ENCODE measurements around the gene TBC1D1.

TBC1D1 gene

DNA sequence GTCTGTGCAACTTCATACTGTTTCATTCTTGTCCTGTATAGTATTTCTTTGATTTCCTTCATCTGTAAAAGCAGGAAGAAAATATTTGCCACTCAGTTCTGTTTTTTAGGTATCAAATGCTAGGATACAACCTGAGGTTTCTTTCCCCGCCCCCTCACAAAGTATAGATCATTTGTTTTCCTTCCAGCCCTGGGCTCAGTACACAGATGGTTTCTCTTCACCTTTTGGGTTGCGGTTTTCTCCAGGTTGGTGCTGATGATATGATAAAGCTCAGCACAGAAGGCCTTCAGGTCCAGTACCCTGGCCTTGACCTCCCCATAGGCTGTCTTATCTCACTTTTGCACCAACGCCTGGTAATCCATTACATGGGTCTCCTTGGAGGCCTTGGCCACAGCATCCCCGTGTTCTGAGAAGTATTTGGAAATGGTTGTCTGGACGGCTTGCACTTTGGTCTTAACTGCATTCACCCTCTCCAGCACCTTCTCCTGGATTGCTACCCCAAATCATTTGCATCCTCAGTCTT is 104.5 kb downstream of the TBC1D1 start:
- no peak for DNase-seq

DNA sequence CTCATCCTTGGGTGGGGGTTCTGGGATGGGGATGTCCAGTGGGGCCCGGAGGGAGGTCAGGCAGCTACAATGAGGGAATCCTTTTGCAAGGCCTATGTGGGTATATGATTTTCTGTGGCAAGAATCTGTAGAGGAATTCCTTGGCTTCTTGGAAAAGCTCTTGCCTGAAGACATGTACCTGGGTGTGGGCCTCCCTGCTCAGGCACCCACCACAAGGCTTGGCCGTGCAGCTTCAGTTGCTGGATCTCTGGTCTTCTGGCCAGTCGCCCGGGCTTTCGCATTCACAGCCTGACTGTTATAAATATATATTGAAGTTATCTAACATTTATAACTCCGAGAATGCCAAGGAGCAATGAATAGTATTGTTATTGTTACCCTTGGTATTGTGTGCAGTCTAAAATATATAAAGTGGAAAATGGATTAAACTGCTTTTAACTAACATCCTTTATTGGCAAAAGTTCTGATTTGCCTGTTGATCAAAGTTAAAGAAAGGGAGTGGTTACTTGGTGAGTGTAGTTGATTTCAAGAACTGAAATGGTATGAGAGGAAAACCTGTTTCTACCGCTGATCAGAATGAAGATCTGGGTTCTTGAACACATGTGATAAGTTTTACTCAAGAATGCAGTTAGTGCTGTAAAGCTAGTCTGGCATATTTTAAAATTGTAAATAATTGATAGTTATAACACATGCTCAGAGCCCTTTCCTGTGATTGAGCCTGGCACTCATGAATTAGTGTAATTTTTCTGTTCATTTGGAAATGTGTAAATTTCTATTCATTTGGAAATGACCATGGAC is 105.3 kb downstream of the TBC1D1 start:
- no peak for DNase-seq

DNA sequence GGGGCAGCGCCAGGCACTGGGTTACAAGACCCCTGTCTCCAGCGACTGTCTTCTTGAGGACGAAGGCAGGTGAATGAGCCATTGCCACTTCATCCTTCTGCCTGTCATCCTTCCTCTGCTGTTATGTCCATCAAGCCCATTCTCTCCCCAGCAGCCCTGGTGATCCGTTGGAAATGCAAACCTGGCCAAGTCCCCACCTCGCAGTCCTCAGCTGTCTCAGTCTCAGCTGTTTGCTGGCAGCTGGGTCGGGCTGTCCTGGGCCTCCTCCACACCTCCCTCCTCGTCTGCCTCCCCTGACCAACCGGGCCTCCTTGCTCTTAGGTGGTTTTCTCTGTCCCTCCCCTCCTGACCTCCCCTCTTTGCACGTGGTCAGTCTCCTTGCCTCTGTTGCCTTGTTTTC is 107.3 kb downstream of the TBC1D1 start:
- peak; percentile 11 for DNase-seq

GRCh38 chr4:37999000-37999716 is 108.3 kb downstream of the TBC1D1 start:
- DNase-seq: peak; percentile 85

DNA sequence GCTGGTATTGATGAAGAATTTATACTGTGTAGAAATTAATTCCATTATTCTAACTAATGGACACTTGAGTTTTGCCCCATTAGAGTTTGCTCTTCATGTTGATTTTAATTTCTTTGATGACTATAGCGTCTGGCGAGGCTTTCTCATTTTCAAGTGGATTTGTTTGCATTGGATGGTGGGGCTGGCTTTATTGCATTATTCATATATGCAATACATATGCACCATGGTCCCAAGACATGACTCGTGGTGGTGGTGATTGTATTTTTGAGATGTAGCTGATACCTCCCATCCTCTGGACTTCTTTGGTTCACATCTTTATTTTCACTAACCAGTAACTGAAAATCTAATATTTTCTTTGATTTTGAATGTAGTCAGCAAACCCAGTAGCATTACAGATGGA is 109.1 kb downstream of the TBC1D1 start:
- DNase-seq: peak; percentile 23

- DNase-seq: no peak
Measured at GRCh38 chr4:38001927-38002326, 111.0 kb downstream of the TBC1D1 start.

DNA sequence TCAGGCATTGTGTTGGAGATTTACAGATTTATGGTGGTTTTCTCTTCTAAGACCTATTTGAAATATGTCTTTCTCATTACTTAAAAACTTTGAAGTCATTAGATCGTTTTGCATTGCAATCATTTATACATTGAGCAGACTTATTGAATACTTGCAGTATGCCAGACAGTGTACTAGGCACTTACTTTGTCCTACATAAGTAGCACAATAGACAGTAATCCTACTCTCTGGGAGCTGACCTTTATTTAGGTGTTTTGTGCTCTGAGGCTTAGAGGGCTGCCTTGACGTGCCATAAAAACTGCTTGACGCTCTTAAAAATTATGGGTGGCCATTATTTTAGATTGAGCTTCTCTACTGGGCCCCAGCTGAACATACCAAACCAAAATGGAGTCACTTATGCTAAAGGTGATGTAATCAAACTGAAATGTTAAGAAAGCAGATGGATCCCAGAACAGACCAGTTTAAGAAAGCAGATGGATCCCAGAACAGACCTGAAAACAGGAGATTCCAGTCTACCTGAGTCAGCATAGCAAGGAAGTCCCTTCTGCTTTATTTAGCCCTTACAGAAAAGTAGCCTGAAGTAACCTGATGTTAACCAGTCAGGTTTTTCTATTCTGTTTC is 111.7 kb downstream of the TBC1D1 start:
- peak; percentile 52 for DNase-seq

DNA sequence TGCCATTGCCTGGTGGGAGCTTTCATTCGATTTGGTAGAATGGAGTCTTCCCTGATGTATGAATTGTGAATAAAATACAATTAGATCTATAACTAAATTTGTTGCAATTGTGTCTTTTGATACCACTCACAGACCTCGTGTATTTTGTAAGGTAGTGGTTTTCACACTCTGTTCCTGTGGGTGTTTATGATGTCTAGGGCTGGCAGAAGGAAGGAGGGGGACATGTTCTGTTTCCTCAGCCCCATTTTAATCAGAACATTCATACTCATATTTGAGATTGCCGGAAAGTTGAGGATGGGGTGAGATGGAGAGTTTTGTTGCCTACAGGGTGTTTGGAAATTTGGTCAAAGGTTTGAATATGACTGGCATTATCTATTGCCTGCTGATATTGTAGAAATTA is 112.2 kb downstream of the TBC1D1 start:
- DNase-seq: no peak

DNA sequence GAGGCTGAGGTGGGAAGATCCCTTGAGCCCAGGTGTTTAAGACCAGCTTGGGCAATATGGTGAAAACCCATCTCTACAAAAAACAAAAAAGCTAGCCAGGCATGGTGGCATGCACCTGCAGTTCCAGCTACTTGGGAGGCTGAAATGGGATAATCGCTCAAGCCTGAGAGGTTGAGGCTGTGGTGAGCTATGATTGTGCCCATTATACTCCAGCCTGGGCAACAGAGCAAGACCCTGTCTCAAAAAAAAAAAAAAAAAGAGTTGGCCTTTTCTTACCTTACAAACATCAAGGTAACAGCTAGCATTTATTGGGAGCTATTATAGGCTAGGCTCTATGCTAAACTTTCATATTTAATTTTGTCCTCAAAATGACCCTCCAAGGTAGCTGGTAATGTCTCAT is 112.7 kb downstream of the TBC1D1 start:
- DNase-seq: no peak

DNA sequence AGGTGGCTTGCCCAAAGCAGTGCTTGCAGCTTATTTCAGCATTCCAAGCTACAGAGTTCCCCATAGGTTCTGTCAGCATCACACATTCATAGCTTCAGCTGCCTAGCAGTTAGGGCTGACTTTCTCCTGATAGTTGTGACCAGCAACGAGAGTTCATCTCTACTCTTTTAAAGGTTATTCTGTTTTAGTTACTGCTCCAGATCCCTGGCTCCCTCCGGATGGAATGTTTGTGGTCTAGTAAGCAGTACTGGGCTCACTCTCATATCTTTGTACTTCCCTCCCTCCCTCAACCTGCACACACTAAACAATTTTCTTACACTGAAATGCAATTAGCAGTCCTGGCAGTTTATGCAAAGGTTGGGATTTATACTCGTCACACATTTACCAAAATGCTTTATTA is 113.2 kb downstream of the TBC1D1 start:
- DNase-seq: no peak

GRCh38 chr4:38004887-38005286 is 114.0 kb downstream of the TBC1D1 start:
- DNase-seq: no peak

- no peak for DNase-seq
Measured at GRCh38 chr4:38005637-38006036, 114.8 kb downstream of the TBC1D1 start.

DNA sequence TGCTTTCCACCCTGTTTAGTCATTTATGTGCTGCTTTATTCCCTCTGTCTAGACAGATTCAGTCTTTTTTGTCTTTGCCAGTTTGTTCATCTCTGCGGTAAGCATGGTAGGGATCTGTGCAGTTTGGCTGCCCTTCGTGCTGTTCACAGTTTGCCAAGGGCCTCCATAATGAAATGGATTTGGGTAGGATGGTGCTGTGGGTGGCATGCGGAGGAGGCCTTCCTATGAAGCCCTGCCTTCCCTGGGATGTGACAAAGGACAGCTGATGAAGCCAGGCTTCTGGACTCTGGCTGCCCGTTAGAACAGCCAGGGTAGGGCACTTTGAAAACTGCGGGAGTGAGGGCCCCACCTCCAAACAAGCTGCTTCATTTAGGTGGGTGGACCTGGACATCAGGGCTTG is 116.8 kb downstream of the TBC1D1 start:
- no peak for DNase-seq

GRCh38 chr4:38008571-38009021 is 117.7 kb downstream of the TBC1D1 start:
- DNase-seq: peak; percentile 69

- DNase-seq: no peak
Measured at GRCh38 chr4:38009421-38009820, 118.5 kb downstream of the TBC1D1 start.

DNA sequence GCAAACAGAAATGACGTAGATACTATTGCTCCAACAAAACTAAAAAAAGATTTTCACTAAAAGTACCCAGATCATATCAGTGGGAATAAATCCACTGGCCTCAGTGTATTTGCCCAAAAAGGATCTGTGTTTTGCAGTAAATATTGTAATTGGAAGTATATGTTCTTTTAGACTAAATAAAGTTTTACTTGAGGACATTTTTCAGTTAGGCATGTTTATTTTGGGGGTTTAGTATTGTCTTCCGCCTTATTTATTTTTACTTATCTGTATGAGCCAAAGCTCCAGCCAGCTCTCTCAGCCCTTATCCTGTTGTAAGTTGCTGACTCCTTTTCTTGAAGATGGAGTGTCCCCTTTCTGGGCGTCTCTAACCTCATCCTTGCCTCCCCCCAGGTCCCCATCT is 119.1 kb downstream of the TBC1D1 start:
- no peak for DNase-seq

DNA sequence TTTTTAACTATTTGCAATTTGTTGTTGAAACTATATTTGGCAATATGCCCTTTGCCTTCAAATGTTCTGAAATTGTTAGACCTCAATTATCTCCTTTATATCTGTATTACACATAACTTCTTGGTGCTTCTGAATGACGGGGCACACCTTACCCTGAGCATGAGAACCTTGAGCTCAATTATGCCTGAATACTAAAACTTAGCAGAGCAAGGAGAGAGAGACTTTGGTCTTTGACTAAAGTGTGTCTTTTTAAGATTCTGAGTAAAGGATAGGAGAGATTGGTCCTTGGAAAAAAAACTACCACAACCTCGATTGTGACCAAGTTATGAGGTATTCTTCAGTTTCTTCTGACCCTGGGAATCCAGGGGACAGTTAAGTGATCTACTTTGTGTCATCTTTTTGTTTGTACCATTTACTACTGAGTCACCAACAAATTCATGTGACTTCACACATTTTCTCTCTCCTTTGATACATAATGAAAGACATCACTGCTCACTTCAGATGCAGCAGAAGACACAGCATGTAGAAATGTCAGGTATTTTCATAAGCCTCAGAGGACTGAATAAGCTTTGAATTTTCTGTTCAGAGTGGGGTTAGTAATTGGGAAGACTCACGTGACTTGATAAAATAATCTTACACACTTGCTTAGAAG is 120.8 kb downstream of the TBC1D1 start:
- DNase-seq: no peak

- DNase-seq: peak; percentile 90
Measured at GRCh38 chr4:38013461-38014366, 122.8 kb downstream of the TBC1D1 start.

GRCh38 chr4:38014421-38014852 is 123.6 kb downstream of the TBC1D1 start:
- DNase-seq: no peak

DNA sequence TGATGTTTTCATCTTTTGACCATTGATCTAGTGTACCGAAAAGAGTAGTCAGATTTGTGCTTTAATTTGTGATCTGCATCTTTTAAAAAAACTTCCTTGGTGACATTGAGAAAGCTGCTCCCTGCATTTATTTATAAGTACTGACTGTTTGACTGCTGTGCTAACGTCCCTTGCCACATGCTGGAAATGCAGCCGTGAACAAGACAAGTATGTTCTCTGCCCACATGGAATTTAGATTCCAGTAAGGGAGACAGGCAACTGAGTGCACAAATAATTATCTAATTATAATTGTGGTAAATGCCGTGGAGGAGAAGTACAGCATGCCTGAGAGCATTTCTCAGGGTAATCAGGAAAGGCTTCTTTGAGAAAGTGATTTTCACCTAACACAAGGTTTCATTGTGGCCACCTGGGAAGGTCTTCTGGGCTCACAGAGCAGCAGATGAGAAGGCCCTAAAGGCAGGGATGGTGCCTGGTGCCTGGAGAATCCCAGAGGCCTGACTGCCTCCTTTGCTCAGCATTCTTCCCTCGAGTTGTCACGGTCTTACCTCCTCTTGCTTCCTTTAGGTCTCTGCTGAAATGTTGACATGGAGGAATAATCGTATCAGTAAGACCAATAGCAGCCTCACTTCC is 125.1 kb downstream of the TBC1D1 start:
- DNase-seq: peak; percentile 4

DNA sequence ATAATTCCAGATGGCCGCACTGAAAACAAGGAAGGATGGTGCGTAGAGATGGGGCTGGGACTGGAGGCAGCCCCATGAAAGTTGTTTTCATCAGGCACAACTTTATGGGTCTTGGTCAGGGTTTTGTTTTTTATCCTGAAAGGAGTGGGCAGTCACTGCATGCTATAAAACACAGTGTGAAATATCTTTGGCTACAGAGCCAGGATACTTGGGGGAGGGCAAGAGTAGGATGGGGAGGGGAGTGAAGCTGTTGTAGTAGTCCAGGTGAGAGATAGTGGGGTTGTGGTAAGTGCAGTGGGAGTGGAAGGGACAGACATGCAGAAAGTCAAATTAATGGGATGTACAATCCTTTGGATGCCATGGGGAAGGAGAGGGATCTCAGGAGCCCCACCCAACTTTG is 125.8 kb downstream of the TBC1D1 start:
- no peak for DNase-seq

DNA sequence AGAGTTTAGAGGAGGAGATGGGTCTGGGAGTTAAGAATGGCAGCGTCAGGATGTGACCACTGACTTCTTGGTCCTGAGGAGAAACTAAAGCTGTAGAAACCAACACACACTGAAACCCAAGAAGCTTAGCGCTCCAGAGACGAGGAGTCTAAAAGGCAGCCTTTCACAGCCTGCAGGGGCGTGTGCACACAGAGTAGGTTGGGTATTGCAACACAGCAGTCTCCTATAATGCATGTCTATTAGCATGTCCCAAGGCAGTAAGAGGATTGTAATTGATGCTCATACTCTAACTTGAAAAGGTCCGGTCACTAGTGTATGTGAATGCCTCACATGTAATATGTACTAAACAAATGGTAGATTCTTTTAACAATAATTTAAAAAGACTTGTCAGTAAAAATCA is 126.7 kb downstream of the TBC1D1 start:
- no peak for DNase-seq
